ENCODE measurements around the gene FGFR2. TPM values are rescaled to one million over a fixed set of nuclear protein-coding genes. Genes with fewer than 3 reads are reported as not detected.

FGFR2 gene
- total RNA-seq, 1 donor from 2014 or later = 11.8 TPM

DNA sequence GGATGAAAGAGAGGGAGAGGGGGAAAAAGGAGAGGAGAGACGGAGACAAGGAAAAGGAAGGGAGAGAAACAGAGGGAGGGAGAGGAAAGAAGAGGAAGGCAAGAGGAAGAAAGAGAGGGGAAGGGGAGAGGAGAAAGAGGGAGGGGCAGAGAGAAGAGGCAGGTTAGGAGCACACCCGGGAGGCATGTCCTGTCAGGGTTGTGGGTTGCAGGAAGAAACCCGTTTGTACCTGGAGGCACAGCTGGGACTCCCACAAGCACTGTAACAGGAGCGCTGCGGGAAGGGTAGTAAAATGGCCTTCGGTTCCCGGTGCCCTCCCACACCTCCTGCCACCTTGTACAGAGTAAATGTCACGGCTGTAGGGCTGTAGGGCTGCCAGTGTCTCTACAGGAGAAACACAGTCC is 24.7 kb downstream of the FGFR2 start:
- H3K27me3 ChIP-seq (ENCODE audit: insufficient read depth, low read length) = no peaks in the 10 kb centered on the region
- Mint-ChIP-seq H3K4me1 (ENCODE audit: low read depth, unreplicated experiment) (peaks cover 30% of the 10 kb centered on the region), H3K9me3 (ENCODE audit: unreplicated experiment) (no peaks in the 10 kb centered on the region), H3K4me3 (ENCODE audit: unreplicated experiment) (no peak overlapping the region), H3K36me3 (ENCODE audit: low read depth, unreplicated experiment) (no peaks in the 10 kb centered on the region), H3K27ac (ENCODE audit: unreplicated experiment) (no peak overlapping the region), H3K27me3 (ENCODE audit: low read depth, unreplicated experiment) (no peaks in the 10 kb centered on the region)
- no peaks in the 10 kb centered on the region for H4K20me1 ChIP-seq (ENCODE audit: insufficient read depth, low read length)
- H3K9me3 ChIP-seq (ENCODE audit: insufficient read depth, low read depth, low read length) = no peaks in the 10 kb centered on the region
- H2AFZ ChIP-seq (ENCODE audit: low read depth, low read length) = no peak overlapping the region
- no peaks in the 10 kb centered on the region for H3K4me1 ChIP-seq (ENCODE audit: insufficient read depth, low read length)
- H3K4me2 ChIP-seq (ENCODE audit: low read length) = no peak overlapping the region
- no peak overlapping the region for H3K27ac ChIP-seq (ENCODE audit: low read depth, low read length)
- TF ChIP-seq, protein P1, sequence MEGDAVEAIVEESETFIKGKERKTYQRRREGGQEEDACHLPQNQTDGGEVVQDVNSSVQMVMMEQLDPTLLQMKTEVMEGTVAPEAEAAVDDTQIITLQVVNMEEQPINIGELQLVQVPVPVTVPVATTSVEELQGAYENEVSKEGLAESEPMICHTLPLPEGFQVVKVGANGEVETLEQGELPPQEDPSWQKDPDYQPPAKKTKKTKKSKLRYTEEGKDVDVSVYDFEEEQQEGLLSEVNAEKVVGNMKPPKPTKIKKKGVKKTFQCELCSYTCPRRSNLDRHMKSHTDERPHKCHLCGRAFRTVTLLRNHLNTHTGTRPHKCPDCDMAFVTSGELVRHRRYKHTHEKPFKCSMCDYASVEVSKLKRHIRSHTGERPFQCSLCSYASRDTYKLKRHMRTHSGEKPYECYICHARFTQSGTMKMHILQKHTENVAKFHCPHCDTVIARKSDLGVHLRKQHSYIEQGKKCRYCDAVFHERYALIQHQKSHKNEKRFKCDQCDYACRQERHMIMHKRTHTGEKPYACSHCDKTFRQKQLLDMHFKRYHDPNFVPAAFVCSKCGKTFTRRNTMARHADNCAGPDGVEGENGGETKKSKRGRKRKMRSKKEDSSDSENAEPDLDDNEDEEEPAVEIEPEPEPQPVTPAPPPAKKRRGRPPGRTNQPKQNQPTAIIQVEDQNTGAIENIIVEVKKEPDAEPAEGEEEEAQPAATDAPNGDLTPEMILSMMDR (IDR thresholded peaks at IDR 0.05; ENCODE audit: insufficient read depth, low read depth, low read length) = no peak
- no peak for TF ChIP-seq EZH2 (IDR thresholded peaks at IDR 0.05; ENCODE audit: insufficient read depth, low read length)
- FAIRE-seq (no peak), DNase-seq (ENCODE audit: low read depth) (no peak)
- H3K4me3 ChIP-seq (ENCODE audit: insufficient read depth, low read depth, low read length) = no peak overlapping the region
- H3K79me2 ChIP-seq (ENCODE audit: insufficient read depth, low read length) = no peaks in the 10 kb centered on the region
- H3K9ac ChIP-seq (ENCODE audit: low read length) = no peak overlapping the region
- no peaks in the 10 kb centered on the region for H3K36me3 ChIP-seq (ENCODE audit: insufficient read depth, low read length)

DNA sequence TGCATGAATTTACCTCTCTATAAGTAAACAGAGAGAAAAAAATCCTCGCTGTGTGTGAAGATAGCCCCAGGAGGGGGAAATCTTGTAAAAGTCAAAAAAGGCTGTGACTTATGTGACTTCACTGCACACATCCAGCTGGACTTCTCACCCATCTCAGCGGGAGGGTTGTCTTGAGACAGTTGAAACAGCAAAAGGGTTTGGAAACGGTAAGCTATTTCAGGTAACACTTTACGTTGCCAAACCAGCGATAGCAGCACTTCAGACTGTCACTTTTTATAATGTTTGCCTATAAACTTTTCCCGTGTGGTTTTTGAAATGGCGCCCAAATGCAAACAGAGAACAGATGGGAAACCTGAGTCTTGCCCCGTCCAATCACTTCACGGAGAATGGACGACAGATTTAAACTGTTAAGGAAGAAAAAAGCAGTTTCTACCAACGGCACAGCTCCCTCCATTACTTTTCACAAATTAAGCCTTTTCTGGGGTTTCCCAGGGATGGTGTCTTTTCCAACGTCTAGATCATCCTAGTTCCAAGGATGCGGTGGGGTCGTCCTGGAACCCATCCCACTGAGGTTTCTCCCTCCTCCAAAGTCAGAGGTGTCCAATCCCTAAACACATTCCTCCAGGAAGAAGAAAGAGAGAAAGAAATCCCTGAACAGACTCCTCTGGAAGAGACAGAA is 25.2 kb downstream of the FGFR2 start:
- no peak overlapping the region for H3K27ac Mint-ChIP-seq (ENCODE audit: unreplicated experiment)

More for the DNA sequence above, 25.2 kb downstream of the FGFR2 start:
- DNase-seq (ENCODE audit: low read depth) = no peak
- Histone ChIP-seq H3K27ac (ENCODE audit: low read depth, low read length) (no peak overlapping the region), H2AFZ (ENCODE audit: low read depth, low read length) (no peak overlapping the region), H3K27me3 (ENCODE audit: insufficient read depth, low read length) (no peaks in the 10 kb centered on the region), H4K20me1 (ENCODE audit: insufficient read depth, low read length) (no peaks in the 10 kb centered on the region), H3K79me2 (ENCODE audit: insufficient read depth, low read length) (no peaks in the 10 kb centered on the region), H3K4me1 (ENCODE audit: insufficient read depth, low read length) (no peaks in the 10 kb centered on the region), H3K9me3 (ENCODE audit: insufficient read depth, low read depth, low read length) (no peaks in the 10 kb centered on the region), H3K4me2 (ENCODE audit: low read length) (no peak overlapping the region), H3K9ac (ENCODE audit: low read length) (no peak overlapping the region), H3K4me3 (ENCODE audit: insufficient read depth, low read depth, low read length) (no peak overlapping the region), H3K36me3 (ENCODE audit: insufficient read depth, low read length) (no peaks in the 10 kb centered on the region)
- H3K9me3 Mint-ChIP-seq (ENCODE audit: unreplicated experiment) = no peaks in the 10 kb centered on the region
- no peaks in the 10 kb centered on the region for H3K27me3 Mint-ChIP-seq (ENCODE audit: low read depth, unreplicated experiment)
- peaks cover 1% of the 10 kb centered on the region for H3K36me3 Mint-ChIP-seq (ENCODE audit: low read depth, unreplicated experiment)
- peaks cover 25% of the 10 kb centered on the region for H3K4me1 Mint-ChIP-seq (ENCODE audit: low read depth, unreplicated experiment)
- H3K4me3 Mint-ChIP-seq (ENCODE audit: unreplicated experiment) = no peak overlapping the region
- no peak for TF ChIP-seq EZH2 (IDR thresholded peaks at IDR 0.05; ENCODE audit: insufficient read depth, low read length)
- TF ChIP-seq, protein P1 (IDR thresholded peaks at IDR 0.05; ENCODE audit: insufficient read depth, low read depth, low read length) = no peak
- no peak for FAIRE-seq

Measured in astrocyte (in vitro differentiated cells and primary cell).